ENCODE results near the gene TSSK6.

Gene TSSK6

GRCh38 chr19:19528721-19529490, 13.6 kb upstream of the TSSK6 start, which contains the start of gene YJEFN3:
TSS of gene YJEFN3 (plus strand) at chr19:19528911. CDS start at chr19:19528933, 22 bp downstream.
- peaks cover 7% of the 10 kb centered on the region for H3K36me3 Mint-ChIP-seq (ENCODE audit: low read depth)
- H3K4me1 Mint-ChIP-seq = peaks cover 10% of the 10 kb centered on the region
- H3K27me3 Mint-ChIP-seq = no peaks in the 10 kb centered on the region
- DNase-seq (no peak), ATAC-seq (no peak)
- H3K9me3 Mint-ChIP-seq = no peaks in the 10 kb centered on the region
- H3K27ac Mint-ChIP-seq = no peak within 1 kb of the TSS
- no peak within 1 kb of the TSS for H3K4me3 Mint-ChIP-seq

- Mint-ChIP-seq H3K27ac (no peak overlapping the region), H3K9me3 (no peaks in the 10 kb centered on the region), H3K4me3 (no peak overlapping the region), H3K4me1 (peaks cover 12% of the 10 kb centered on the region), H3K27me3 (no peaks in the 10 kb centered on the region), H3K36me3 (ENCODE audit: low read depth) (peaks cover 10% of the 10 kb centered on the region)
- DNase-seq (no peak), ATAC-seq (no peak)
Measured at GRCh38 chr19:19527674-19528625, 12.6 kb upstream of the TSSK6 start.

DNA sequence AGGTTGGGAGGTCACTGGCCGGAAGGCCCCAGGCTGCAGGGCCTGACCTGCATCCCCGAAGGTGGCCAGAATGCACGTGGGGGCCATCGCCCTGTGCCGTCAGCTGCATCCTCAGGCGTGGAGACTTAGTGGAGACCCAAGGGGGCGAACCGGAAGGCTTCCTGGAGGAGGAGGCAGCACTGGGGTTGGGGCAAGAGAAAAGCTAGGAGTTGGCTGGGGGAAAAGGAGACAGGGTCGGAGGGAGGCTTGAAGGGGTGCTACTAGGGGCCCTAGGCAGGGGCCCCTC, 12.0 kb upstream of the TSSK6 start:
- peaks cover 13% of the 10 kb centered on the region for H3K36me3 Mint-ChIP-seq (ENCODE audit: low read depth)
- ATAC-seq (no peak), DNase-seq (no peak)
- peaks cover 14% of the 10 kb centered on the region for H3K4me1 Mint-ChIP-seq
- H3K27me3 Mint-ChIP-seq = no peaks in the 10 kb centered on the region
- H3K4me3 Mint-ChIP-seq = no peak overlapping the region
- no peak overlapping the region for H3K27ac Mint-ChIP-seq
- H3K9me3 Mint-ChIP-seq = no peaks in the 10 kb centered on the region

- H3K36me3 Mint-ChIP-seq (ENCODE audit: low read depth) = peaks cover 10% of the 10 kb centered on the region
- ATAC-seq (no peak), DNase-seq (no peak)
- no peaks in the 10 kb centered on the region for H3K9me3 Mint-ChIP-seq
- peaks cover 11% of the 10 kb centered on the region for H3K4me1 Mint-ChIP-seq
- no peak overlapping the region for H3K4me3 Mint-ChIP-seq
- no peaks in the 10 kb centered on the region for H3K27me3 Mint-ChIP-seq
- H3K27ac Mint-ChIP-seq = no peak overlapping the region
Measured at GRCh38 chr19:19526581-19527370, 11.4 kb upstream of the TSSK6 start.

DNA sequence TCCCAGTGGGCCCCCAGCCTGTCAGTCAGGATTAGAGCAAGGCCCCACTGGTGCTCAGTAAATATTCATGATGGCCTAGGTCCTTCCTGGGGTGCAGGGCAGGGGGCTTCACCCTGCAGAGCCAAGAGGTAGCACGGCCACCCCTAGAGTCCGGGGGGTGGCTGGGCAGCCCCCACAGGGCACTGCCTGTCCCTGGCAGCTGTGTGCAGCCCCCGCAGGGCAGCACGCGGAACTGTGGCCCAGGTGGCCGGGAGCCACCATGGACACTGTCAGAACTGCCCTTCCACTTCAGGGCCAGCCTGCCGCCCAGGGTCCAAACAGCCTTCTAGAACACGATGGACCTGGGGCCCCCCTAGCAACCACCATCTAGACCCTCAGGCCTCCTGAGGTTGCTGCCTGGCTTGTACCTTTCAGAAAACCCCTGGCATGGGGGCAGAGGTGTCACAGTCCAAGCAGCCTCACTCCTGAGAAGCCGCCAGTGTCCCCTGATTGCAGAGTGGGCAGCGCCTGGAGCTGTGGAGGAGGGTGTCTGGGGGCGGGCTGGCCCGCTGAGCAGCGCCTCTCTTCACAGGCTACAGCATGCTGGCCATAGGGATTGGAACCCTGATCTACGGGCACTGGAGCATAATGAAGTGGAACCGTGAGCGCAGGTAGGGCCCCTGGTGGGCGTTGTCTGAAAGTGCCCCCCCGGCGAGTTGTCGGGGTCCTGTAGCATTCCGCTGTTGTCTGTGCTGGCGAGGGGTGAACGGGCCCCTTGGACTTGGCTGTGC, 10.4 kb upstream of the TSSK6 start:
- peaks cover 14% of the 10 kb centered on the region for H3K36me3 Mint-ChIP-seq (ENCODE audit: low read depth)
- ATAC-seq (peak; percentile 5), DNase-seq (no peak)
- H3K27ac Mint-ChIP-seq = no peak overlapping the region
- no peaks in the 10 kb centered on the region for H3K9me3 Mint-ChIP-seq
- H3K4me3 Mint-ChIP-seq = no peak overlapping the region
- H3K4me1 Mint-ChIP-seq = peaks cover 15% of the 10 kb centered on the region
- no peaks in the 10 kb centered on the region for H3K27me3 Mint-ChIP-seq

DNA sequence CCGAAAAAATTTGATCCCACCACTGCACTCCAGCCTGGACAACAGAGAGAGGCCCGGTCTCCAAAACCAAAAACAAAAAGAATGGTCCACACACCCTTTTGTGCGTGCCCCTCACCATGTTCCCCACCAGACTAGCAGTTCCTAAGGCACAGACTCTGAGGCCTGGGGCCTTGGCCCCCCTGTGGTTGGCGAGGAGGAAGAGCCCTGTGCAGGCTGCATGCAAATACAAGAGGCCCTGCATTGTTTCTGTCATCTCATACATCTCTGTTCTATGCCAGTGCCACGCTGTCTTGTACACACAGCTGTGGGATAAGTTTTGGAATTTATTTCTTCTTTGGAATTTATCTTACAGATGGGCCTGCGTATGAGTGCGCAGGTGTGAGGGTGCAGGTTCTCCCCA, 8.7 kb upstream of the TSSK6 start:
- Mint-ChIP-seq H3K9me3 (no peaks in the 10 kb centered on the region), H3K4me3 (no peak overlapping the region), H3K27ac (no peak overlapping the region), H3K4me1 (peaks cover 25% of the 10 kb centered on the region), H3K27me3 (no peaks in the 10 kb centered on the region), H3K36me3 (ENCODE audit: low read depth) (peaks cover 25% of the 10 kb centered on the region)
- DNase-seq (no peak), ATAC-seq (no peak)

GRCh38 chr19:19523177-19523576, 7.8 kb upstream of the TSSK6 start:
- peaks cover 25% of the 10 kb centered on the region for H3K36me3 Mint-ChIP-seq (ENCODE audit: low read depth)
- H3K27me3 Mint-ChIP-seq = no peaks in the 10 kb centered on the region
- no peak for DNase-seq
- H3K4me3 Mint-ChIP-seq = no peak overlapping the region
- no peaks in the 10 kb centered on the region for H3K9me3 Mint-ChIP-seq
- no peak for ATAC-seq
- no peak overlapping the region for H3K27ac Mint-ChIP-seq
- H3K4me1 Mint-ChIP-seq = peaks cover 28% of the 10 kb centered on the region

DNA sequence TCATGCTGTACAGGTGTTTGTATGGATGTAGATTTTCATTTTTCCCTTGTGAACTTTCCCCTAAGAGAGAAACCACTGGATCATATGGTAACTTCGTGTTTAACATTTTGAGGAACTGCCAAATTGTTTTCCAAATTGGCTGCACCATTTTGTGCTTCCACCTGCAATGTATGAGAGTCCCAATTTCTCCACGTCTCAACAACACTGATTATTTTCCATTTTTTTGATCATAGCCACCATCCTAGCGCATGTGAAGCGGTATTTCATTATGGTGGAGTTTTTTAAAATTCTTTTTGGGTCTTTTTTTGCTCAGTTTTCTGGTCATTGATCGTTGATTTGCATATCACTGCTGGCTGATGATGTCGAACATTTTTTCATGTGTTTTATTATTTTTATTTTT, 5.6 kb upstream of the TSSK6 start:
- peaks cover 27% of the 10 kb centered on the region for H3K36me3 Mint-ChIP-seq (ENCODE audit: low read depth)
- no peak overlapping the region for H3K4me3 Mint-ChIP-seq
- H3K9me3 Mint-ChIP-seq = no peaks in the 10 kb centered on the region
- H3K27ac Mint-ChIP-seq = no peak overlapping the region
- H3K27me3 Mint-ChIP-seq = no peaks in the 10 kb centered on the region
- H3K4me1 Mint-ChIP-seq = peaks cover 41% of the 10 kb centered on the region
- ATAC-seq (no peak), DNase-seq (no peak)

- DNase-seq = no peak
- H3K27me3 Mint-ChIP-seq = no peaks in the 10 kb centered on the region
- ATAC-seq = no peak
- H3K4me3 Mint-ChIP-seq = peak overlapping the region; percentile 92
- no peaks in the 10 kb centered on the region for H3K9me3 Mint-ChIP-seq
- H3K36me3 Mint-ChIP-seq (ENCODE audit: low read depth) = peaks cover 22% of the 10 kb centered on the region
- H3K27ac Mint-ChIP-seq = peak overlapping the region; percentile 92
- H3K4me1 Mint-ChIP-seq = peaks cover 37% of the 10 kb centered on the region
Measured at GRCh38 chr19:19517235-19517619, 1.9 kb upstream of the TSSK6 start.

GRCh38 chr19:19515642-19516519, 533 bp upstream of the TSSK6 start, which contains the start of gene NDUFA13:
TSS of gene NDUFA13 (plus strand) at chr19:19516225. CDS start at chr19:19516239, 14 bp downstream.
- peaks cover 33% of the 10 kb centered on the region for H3K4me1 Mint-ChIP-seq
- DNase-seq (peak; percentile 95), ATAC-seq (peak; percentile 92)
- peaks cover 20% of the 10 kb centered on the region for H3K36me3 Mint-ChIP-seq (ENCODE audit: low read depth)
- no peaks in the 10 kb centered on the region for H3K9me3 Mint-ChIP-seq
- peak within 1 kb of the TSS; percentile 92 for H3K27ac Mint-ChIP-seq
- H3K4me3 Mint-ChIP-seq = peak within 1 kb of the TSS; percentile 92
- H3K27me3 Mint-ChIP-seq = no peaks in the 10 kb centered on the region

DNA sequence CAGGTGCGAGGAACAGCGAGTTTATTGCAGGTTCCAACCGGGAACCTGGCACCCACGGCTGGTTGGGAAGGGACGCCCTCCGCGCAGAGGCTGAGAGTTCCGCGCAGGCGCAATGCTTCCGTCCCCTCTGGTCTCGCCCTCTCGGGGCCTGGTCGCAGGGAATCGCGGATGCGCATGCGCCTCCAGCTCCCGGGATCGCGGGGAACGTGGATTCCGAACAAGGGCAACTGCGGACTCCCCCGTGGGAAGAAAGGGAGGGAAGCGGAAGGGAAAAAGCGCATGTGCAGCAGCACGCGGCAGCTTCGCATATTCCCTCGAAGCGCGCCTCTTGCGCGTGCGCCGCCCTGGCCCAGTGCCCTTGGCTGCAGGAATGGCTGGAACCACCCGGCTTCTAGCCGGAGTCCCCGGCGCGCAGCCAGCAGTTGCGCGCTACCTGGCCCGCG, 1.1 kb downstream of the TSSK6 start:
- peak overlapping the region; percentile 46 for H3K4me3 Mint-ChIP-seq
- no peaks in the 10 kb centered on the region for H3K27me3 Mint-ChIP-seq
- DNase-seq (peak; percentile 31), ATAC-seq (no peak)
- H3K36me3 Mint-ChIP-seq (ENCODE audit: low read depth) = peaks cover 7% of the 10 kb centered on the region
- H3K9me3 Mint-ChIP-seq = no peaks in the 10 kb centered on the region
- peaks cover 24% of the 10 kb centered on the region for H3K4me1 Mint-ChIP-seq
- H3K27ac Mint-ChIP-seq = no peak overlapping the region

- peaks cover 5% of the 10 kb centered on the region for H3K36me3 Mint-ChIP-seq (ENCODE audit: low read depth)
- H3K9me3 Mint-ChIP-seq = no peaks in the 10 kb centered on the region
- DNase-seq = no peak
- H3K27me3 Mint-ChIP-seq = no peaks in the 10 kb centered on the region
- no peak for ATAC-seq
- no peak overlapping the region for H3K4me3 Mint-ChIP-seq
- H3K27ac Mint-ChIP-seq = no peak overlapping the region
- H3K4me1 Mint-ChIP-seq = peaks cover 22% of the 10 kb centered on the region
Measured at GRCh38 chr19:19513682-19514081, 1.7 kb downstream of the TSSK6 start.

DNA sequence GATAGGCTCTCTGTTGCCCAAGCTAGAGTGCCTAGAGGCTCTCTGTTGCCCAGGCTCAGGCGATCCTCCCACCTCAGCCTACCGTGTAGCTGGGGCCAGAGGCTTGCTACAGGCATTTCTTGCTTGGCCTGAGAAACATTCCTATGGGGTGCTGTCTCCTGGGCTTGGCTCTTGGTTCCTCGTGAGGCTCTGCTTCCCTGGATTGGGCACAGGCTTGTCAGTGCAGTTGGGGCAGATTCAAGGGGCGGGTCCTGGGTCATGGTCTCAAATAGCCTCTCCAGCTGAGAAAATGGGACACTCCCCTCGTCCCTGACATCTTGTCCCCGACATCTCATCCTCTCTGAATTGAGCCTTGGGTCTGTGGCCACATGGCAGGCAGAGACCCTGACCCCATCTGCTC, 4.9 kb downstream of the TSSK6 start:
- H3K36me3 Mint-ChIP-seq (ENCODE audit: low read depth) = peaks cover 11% of the 10 kb centered on the region
- no peaks in the 10 kb centered on the region for H3K9me3 Mint-ChIP-seq
- H3K4me3 Mint-ChIP-seq = no peak overlapping the region
- ATAC-seq (no peak), DNase-seq (no peak)
- peaks cover 1% of the 10 kb centered on the region for H3K4me1 Mint-ChIP-seq
- H3K27me3 Mint-ChIP-seq = no peaks in the 10 kb centered on the region
- no peak overlapping the region for H3K27ac Mint-ChIP-seq

All from activated naive CD8-positive, alpha-beta T cell treated with anti-CD3 and anti-CD28 coated beads, Interleukin-2, amount 50 U/mL, for 24 hours (primary cell).